WTC11 (cell line): Measurements from ENCODE around the gene KRTAP5-6. TPM values are rescaled to one million over a fixed set of nuclear protein-coding genes. Genes with fewer than 3 reads are reported as not detected.

Experiments
- ATAC-seq: fragments of 200-7000 bp; cut with Tn5 transposase; 2 replicates; pipeline ENCODE4 v1.10.0; 2021; ENCODE audit warnings: mild to moderate bottlenecking, moderate library complexity
- CTCF ChIA-PET: fragments of 300-600 bp; sonication (Branson Sonifier 250); formaldehyde crosslinking; loops from one replicate; lab custom pipeline; 2021; ENCODE audit warnings: antibody characterized with exemption; lab: Charles Lee
- POLR2A ChIA-PET: fragments of 350-600 bp; sonication (Branson Sonifier 250); formaldehyde crosslinking; loops from one replicate; lab custom pipeline; 2021; ENCODE audit warnings: antibody characterized with exemption; lab: Charles Lee
- DNase-seq: peaks from one replicate; pipeline ENCODE4 v3.0.0; 2021; ENCODE audit warnings: low spot score
- H3K27ac Mint-ChIP-seq: 2 replicates; pipeline ENCODE4 v1.8.0; 2021; ENCODE audit warnings: mixed read lengths
- H3K27me3 Mint-ChIP-seq: 2 replicates; pipeline ENCODE4 v1.8.0; 2021; ENCODE audit warnings: low read depth, mild to moderate bottlenecking, moderate library complexity, mixed read lengths
- H3K36me3 Mint-ChIP-seq: 2 replicates; pipeline ENCODE4 v1.8.0; 2021; ENCODE audit warnings: mixed read lengths
- H3K4me1 Mint-ChIP-seq: 2 replicates; pipeline ENCODE4 v1.8.0; 2022; ENCODE audit warnings: mixed read lengths
- H3K4me3 Mint-ChIP-seq: 2 replicates; pipeline ENCODE4 v1.8.0; 2021; ENCODE audit warnings: mild to moderate bottlenecking, moderate library complexity, mixed read lengths
- H3K9me3 Mint-ChIP-seq: 2 replicates; pipeline ENCODE4 v1.8.0; 2021; ENCODE audit warnings: mixed read lengths
- ATF2 ChIP-seq: sonication (generic); formaldehyde crosslinking; IDR thresholded peaks from 2 replicates; pipeline ENCODE4 v1.8.1; 2022; ENCODE audit warnings: low read depth, missing genetic modification reagents, borderline replicate concordance
- CBFB ChIP-seq: sonication (generic); formaldehyde crosslinking; IDR thresholded peaks from 2 replicates; pipeline ENCODE4 v1.8.1; 2022; ENCODE audit warnings: mild to moderate bottlenecking, low read depth, missing genetic modification reagents
- CREM ChIP-seq: sonication (generic); formaldehyde crosslinking; IDR thresholded peaks from 2 replicates; pipeline ENCODE4 v1.8.1; 2022; ENCODE audit warnings: mild to moderate bottlenecking, missing genetic modification reagents, moderate library complexity
- FOXP4 ChIP-seq: sonication (generic); formaldehyde crosslinking; IDR thresholded peaks from 2 replicates; pipeline ENCODE4 v1.8.0; 2022; ENCODE audit warnings: mild to moderate bottlenecking, missing genetic modification reagents
- GTF2I ChIP-seq: fragments of 250-450 bp; sonication (Bioruptor Pico); conservative IDR thresholded peaks from 2 replicates; pipeline ENCODE4 v1.4.0; 2021; ENCODE audit warnings: mild to moderate bottlenecking
- MXD4 ChIP-seq: fragments of 250-450 bp; sonication (Bioruptor Pico); IDR thresholded peaks from 2 replicates; pipeline ENCODE4 v1.8.0; 2021; ENCODE audit warnings: mild to moderate bottlenecking, moderate library complexity, borderline replicate concordance
- NFATC4 ChIP-seq: fragments of 250-450 bp; sonication (Bioruptor Pico); IDR thresholded peaks from 2 replicates; pipeline ENCODE4 v1.9.0; 2021; ENCODE audit warnings: mild to moderate bottlenecking
- ZNF138 ChIP-seq: sonication (generic); formaldehyde crosslinking; conservative IDR thresholded peaks from 2 replicates; pipeline ENCODE4 v1.8.1; 2022; ENCODE audit warnings: mild to moderate bottlenecking, moderate library complexity, missing genetic modification reagents
- ZNF317 ChIP-seq: sonication (generic); formaldehyde crosslinking; IDR thresholded peaks from 2 replicates; pipeline ENCODE4 v1.8.1; 2023; ENCODE audit warnings: low read depth, mild to moderate bottlenecking, moderate library complexity, missing genetic modification reagents, borderline replicate concordance
- ZNF396 ChIP-seq: fragments of 250-450 bp; sonication (Bioruptor Pico); IDR thresholded peaks from 2 replicates; pipeline ENCODE4 v1.8.0; 2021; ENCODE audit warnings: mild to moderate bottlenecking, moderate library complexity, borderline replicate concordance
- total RNA-seq: library from RNA; stranded (reverse); gene quantifications from 3 replicates; pipeline ENCODE4 v1.2.3, GENCODE V29; 2021
- TF ChIP-seq, protein P1 (sequence below): fragments of 250-450 bp; sonication (Bioruptor Pico); IDR thresholded peaks from 2 replicates; pipeline ENCODE4 v2.1.2; 2022; ENCODE audit warnings: mild to moderate bottlenecking, moderate library complexity
- TF ChIP-seq, protein P2 (sequence below): sonication (generic); formaldehyde crosslinking; IDR thresholded peaks from 2 replicates; pipeline ENCODE4 v1.8.0; 2022; ENCODE audit warnings: missing genetic modification reagents

The KRTAP5-6 gene
- total RNA-seq, 1 experiment from 2014 or later: 0.35 TPM

DNA sequence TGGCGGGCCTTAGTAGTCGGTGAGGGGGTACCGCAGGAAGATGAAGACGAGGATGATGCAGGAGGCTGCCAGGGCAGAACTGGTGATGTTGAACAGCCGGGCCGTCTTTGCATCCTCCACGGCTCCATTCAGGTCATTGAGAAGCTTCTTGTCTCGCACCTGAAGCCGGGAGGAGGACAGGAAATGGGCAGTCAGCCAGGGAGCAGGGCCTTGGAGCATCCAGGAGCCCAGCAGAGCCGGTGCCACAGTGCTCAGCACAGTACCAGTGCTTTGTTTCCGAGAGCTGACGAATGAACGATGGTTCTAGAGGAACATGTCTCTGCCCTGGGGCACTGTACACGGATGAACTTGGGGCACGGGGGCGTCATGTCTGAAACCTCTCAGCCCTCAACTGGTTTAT, 38.3 kb downstream of the KRTAP5-6 start (continued):
- TF ChIP-seq, protein P1, sequence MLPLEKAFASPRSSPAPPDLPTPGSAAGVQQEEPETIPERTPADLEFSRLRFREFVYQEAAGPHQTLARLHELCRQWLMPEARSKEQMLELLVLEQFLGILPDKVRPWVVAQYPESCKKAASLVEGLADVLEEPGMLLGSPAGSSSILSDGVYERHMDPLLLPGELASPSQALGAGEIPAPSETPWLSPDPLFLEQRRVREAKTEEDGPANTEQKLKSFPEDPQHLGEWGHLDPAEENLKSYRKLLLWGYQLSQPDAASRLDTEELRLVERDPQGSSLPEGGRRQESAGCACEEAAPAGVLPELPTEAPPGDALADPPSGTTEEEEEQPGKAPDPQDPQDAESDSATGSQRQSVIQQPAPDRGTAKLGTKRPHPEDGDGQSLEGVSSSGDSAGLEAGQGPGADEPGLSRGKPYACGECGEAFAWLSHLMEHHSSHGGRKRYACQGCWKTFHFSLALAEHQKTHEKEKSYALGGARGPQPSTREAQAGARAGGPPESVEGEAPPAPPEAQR: no peak
- TF ChIP-seq ZNF396 (CRISPR knock-in tag) (no peak), ZNF317 (CRISPR knock-in tag) (no peak), FOXP4 (CRISPR knock-in tag) (no peak), ZNF138 (CRISPR knock-in tag) (no peak), CREM (CRISPR knock-in tag) (no peak), ATF2 (no peak), NFATC4 (no peak), GTF2I (CRISPR knock-in tag) (no peak)

DNA sequence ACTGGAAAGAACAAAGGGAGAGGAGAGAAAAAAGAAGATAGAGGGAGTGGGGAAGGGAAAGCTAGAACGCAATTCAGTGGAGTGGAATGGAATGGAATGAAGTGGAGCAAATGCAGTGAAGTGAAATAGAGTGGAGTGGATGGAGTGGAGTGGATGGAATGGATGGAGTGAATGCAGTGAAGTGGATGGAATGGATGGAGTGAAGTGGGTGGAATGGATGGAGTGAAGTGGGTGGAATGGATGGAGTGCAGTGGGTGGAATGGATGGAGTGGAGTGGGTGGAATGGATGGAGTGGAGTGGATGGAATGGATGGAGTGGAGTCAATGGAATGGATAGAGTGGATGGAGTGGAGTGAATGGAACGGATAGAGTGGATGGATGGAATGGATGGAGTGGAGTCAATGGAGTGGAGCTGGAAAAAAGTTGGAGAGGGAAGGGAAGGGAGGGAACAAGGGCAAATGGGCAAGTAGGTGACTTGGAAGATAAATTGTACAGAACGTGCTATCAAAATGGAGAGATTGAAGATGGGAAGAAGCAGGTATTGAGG, 39.5 kb downstream of the KRTAP5-6 start:
- Mint-ChIP-seq H3K27me3 (peaks cover 53% of the 10 kb centered on the region), H3K4me1 (no peaks in the 10 kb centered on the region), H3K27ac (no peak overlapping the region), H3K4me3 (no peak overlapping the region), H3K9me3 (peaks cover 34% of the 10 kb centered on the region), H3K36me3 (no peaks in the 10 kb centered on the region)
- TF ChIP-seq, protein P2, sequence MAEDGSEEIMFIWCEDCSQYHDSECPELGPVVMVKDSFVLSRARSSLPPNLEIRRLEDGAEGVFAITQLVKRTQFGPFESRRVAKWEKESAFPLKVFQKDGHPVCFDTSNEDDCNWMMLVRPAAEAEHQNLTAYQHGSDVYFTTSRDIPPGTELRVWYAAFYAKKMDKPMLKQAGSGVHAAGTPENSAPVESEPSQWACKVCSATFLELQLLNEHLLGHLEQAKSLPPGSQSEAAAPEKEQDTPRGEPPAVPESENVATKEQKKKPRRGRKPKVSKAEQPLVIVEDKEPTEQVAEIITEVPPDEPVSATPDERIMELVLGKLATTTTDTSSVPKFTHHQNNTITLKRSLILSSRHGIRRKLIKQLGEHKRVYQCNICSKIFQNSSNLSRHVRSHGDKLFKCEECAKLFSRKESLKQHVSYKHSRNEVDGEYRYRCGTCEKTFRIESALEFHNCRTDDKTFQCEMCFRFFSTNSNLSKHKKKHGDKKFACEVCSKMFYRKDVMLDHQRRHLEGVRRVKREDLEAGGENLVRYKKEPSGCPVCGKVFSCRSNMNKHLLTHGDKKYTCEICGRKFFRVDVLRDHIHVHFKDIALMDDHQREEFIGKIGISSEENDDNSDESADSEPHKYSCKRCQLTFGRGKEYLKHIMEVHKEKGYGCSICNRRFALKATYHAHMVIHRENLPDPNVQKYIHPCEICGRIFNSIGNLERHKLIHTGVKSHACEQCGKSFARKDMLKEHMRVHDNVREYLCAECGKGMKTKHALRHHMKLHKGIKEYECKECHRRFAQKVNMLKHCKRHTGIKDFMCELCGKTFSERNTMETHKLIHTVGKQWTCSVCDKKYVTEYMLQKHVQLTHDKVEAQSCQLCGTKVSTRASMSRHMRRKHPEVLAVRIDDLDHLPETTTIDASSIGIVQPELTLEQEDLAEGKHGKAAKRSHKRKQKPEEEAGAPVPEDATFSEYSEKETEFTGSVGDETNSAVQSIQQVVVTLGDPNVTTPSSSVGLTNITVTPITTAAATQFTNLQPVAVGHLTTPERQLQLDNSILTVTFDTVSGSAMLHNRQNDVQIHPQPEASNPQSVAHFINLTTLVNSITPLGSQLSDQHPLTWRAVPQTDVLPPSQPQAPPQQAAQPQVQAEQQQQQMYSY (CRISPR knock-in tag): peak; percentile 94
- TF ChIP-seq CBFB (CRISPR knock-in tag): no peak
- ChIA-PET POLR2A (no interaction called here), CTCF (interaction anchor here (1.5 to 1.6 kb wide), 2 partner anchors 84 to 89 kb away, joined by 5 read pairs; no protein-coding TSS in a partner anchor)
- ATAC-seq: no peak
- DNase-seq: no peak

GRCh38 chr11:1737080-1737757, 40.2 kb downstream of the KRTAP5-6 start:
- Mint-ChIP-seq H3K36me3 (no peaks in the 10 kb centered on the region), H3K4me3 (no peak overlapping the region), H3K9me3 (peaks cover 31% of the 10 kb centered on the region), H3K27me3 (peaks cover 51% of the 10 kb centered on the region), H3K27ac (no peak overlapping the region), H3K4me1 (no peaks in the 10 kb centered on the region)
- CTCF ChIA-PET: interaction anchor here (1.5 kb wide), 1 partner anchor 85 kb away, joined by 5 read pairs; no protein-coding TSS in a partner anchor
- POLR2A ChIA-PET: no interaction called here
- ATAC-seq (no peak), DNase-seq (no peak)
- TF ChIP-seq MXD4 (CRISPR knock-in tag): no peak
